Stimulated activated CD8-positive, alpha-beta memory T cell treated with anti-CD3 and anti-CD28 coated beads, Interleukin-7, amount 100 ng/mL, for 48 hours (primary cell): ENCODE data around the gene SEMA5A.

Source experiments
- DNase-seq, 2 donors: peaks; one replicate each; pipeline ENCODE4 v3.0.0-alpha.2; 2020; ENCODE audit warnings: low read depth in 1 of 2; ENCODE audit errors: extremely low read depth in 1 of 2

SEMA5A gene

GRCh38 chr5:9139344-9139743 lies 406.5 kb downstream of the SEMA5A start:
- DNase-seq, result no peak

- no peak for DNase-seq
Observed at GRCh38 chr5:9128136-9128535, 417.7 kb downstream of the SEMA5A start.

DNA sequence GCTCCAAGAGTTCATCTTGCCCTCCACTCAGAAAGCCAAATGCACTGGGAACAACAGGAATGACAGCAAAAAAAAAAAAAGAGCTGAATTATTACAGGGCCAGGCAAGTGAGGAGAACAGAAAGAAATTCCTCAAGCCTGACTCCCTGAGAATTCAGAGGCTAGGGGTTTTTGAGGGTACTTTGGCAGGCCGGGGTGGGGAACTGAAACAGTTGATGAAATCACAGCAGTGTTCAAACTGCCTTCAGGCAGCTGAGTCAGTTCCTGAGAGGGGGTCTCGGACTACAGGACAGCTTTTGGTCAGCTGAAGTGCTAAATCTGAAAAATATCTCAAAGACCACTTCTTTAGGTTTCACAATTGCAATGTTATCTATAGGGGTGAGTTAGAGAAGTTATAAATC lies 419.4 kb downstream of the SEMA5A start:
- no peak for DNase-seq

DNA sequence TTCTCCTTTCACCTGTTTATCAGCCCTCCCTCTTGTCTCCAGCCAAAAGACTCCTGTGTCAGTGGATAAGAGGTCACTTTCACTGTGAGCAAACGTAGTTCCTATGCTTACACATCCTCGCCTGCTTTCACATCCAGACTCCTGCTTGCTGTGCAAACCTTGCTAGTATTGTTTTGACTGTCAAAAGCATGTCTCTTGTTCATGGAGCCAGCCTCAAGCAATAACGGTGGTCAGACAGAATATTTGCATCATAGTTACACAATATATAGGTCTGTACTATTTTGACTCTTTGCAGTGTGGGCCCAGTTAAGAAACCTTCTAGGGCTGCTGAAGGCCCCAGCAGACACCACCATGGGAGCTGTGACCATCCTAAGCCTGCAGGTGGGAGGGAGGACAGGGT lies 420.0 kb downstream of the SEMA5A start:
- no peak for DNase-seq

GRCh38 chr5:9124838-9125237 lies 421.0 kb downstream of the SEMA5A start:
- no peak for DNase-seq

DNA sequence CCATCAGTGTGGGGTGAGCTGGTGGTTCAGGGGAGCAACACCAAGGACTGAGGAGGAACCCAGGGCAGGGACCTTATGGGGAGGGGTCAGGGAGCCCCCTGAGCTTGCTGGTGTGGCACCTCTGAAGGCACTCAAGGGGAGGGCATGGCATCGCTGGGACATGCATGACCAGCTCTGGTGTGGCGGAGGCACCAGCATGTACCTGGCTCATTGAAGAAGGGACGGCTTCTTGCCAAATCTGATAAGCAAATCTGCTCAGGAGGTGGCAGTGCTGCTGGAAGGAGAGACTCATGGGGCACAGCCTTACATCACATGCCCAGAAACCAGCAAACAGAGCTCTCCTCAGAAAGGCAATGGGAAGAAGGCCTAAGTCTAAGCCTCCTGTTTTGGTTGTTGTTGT lies 421.8 kb downstream of the SEMA5A start:
- DNase-seq, result no peak

- no peak for DNase-seq
Observed at GRCh38 chr5:9122528-9122927, 423.3 kb downstream of the SEMA5A start.

DNA sequence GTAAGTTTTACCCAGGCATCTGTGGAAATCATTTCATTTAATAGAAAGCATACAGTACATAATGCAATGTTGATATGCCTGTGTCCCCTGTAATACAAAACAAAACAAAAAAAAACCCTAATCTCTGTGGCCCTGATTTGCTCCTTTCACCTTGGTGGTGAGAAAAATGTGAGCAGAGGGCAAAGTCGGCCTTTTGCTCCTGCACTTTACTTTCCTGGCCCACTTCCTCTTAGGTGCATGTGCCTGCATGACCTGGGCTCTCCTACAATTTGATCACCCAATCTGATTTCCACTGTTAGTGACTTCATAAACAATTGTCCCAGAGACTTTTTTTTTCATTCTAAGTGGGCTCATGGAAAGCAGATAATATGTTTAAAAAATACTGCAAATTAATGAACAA lies 424.3 kb downstream of the SEMA5A start:
- DNase-seq, result no peak

DNA sequence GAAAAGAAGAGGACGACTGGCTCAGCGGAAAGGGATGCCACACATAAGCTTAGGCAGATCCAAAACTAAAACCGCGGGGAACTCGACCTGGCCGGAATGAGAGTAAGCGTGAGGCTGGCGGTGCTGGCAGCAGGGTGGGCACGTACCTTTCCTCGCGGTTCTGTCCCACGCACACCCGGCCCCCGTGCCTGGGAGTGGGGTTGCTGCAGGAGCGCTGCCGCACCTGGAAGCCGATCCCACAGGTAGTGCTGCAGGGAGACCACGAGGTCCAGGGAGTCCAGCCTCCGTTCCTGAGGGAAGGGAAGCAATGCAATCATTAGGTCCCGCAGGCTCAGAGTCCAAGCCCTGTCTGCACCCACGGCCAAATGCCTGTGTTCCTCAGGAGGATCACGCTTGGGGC lies 427.0 kb downstream of the SEMA5A start:
- no peak for DNase-seq

DNA sequence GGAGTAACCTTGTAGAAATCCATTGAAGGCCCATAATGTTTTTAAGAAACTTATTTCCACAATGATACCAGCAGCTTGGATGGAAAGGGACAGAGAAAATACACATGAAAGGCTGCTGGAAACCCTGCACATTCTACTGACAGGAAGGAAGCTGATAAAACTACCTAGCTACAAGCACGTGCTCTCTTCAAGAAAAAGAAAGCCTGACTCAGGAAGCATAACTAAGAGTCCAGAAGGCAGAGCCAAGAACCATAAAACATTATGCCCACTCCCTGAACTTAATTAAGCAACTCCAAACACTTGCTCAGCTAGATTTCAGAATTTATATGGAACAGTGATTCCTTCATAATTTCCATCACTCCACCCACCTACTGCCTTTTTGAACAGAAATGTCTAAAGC lies 430.8 kb downstream of the SEMA5A start:
- DNase-seq, result no peak

GRCh38 chr5:9112520-9113291 lies 433.2 kb downstream of the SEMA5A start:
- no peak for DNase-seq

- DNase-seq, result no peak
Observed at GRCh38 chr5:9108162-9108561, 437.7 kb downstream of the SEMA5A start.

- no peak for DNase-seq
Observed at GRCh38 chr5:9105851-9106250, 440.0 kb downstream of the SEMA5A start.

DNA sequence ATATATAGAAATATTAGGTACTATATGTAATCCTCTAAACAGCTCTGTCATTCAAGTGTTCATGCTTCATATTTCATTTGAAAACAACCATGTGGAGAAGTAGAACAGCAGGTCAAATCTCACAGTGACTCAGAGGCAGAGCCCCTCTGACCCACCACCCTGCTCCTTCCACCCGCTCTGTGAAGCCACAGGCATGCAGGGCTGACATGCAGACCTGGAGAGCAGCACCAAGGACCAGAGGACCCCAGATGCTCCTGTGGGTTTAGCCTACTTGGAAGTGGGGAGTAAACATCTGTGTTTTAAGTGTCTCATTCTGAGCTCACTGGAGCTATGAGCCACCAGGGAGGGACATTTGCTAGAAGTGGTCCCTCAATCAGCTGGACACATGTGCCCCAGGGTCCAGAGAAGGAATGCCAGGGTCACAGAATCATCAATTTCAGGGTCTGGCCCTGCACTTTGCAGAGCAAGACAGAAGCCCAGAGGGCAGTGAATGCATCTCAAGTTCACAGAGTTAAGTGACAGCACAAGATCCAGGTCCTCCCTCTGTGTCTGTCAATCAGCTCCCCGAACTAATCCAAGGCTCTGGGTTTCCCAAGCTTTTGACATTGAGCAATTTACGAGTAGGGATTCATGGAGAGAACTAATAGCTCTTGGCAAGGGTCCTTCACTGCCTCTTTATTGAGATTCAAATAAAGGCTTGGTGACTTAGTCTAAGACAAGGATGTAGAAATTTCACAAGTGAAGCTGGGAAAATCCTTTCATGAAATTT lies 441.1 kb downstream of the SEMA5A start:
- DNase-seq, result no peak

DNA sequence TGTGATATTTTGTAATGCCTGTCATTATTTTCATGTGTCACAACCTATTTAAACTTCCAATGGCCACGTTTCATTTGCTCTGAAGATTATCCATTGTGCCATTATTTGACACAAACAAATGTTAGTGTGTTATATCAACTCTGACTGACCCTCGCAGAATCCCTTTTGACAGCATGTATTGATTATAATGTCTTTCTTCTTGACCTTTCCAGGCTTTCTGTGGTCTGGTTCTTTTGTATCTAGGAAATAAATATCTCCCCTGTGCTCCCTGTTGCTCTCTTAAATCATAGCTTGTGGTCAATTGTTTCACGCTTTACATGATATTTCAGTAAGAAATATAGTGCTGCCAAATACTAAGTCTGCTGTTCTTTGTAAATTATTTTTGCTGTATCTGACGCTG lies 442.6 kb downstream of the SEMA5A start:
- DNase-seq, result no peak

DNA sequence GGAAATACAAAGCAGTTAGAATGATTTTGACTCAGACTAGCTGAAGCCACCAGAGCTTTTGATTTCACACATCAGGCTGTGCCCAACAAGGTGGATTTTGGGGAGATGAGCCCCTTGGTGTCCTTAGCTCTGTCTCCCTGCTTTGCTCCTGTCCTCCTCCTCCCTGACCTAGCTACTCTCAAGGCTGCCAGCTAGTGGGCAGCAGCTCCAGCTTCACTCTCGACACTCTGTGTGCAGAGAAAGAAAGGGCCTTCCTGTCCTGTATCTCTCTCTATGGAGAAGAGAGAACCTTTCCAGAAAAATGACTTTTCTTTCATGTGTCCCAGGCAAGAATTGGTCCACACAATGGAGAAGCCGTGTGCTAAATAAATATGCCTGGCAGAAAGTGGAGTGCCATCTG lies 446.2 kb downstream of the SEMA5A start:
- no peak for DNase-seq

DNA sequence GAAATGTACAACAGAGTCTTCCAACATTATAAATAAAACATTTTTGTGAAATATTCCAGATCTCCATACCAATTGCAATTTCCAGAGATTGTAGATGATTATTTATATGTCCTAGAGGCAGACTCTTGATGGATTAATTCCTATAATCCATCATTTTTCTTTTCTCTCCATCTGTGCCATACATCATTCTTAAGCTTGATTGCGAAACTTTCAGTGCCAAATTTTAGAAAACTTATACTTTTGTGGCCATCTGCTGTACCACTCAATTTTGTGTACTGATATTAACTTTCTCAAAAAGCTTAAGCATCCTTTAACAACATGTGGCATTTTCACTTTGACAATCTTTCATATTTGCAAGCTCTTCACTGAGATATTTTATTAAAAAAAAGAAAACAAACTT lies 446.9 kb downstream of the SEMA5A start:
- no peak for DNase-seq

DNA sequence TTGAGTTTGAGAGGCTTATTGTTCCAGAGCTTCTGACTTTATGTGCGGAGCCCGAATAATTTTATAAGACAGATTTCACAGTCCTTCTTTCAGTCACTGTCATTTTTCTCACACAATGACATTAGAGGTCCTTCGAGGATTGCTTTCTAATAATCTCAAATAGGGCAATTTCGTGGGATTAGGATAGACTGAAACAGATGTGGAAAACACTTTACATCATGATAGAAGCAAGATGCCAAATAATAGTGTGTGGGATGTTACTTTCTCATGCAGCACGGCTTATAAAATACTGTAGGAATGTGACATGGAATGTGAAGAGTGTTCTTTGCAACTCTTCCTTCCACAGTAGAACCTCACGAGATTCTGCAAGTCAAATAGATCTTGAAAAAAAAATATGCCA lies 451.3 kb downstream of the SEMA5A start:
- DNase-seq, result no peak

DNA sequence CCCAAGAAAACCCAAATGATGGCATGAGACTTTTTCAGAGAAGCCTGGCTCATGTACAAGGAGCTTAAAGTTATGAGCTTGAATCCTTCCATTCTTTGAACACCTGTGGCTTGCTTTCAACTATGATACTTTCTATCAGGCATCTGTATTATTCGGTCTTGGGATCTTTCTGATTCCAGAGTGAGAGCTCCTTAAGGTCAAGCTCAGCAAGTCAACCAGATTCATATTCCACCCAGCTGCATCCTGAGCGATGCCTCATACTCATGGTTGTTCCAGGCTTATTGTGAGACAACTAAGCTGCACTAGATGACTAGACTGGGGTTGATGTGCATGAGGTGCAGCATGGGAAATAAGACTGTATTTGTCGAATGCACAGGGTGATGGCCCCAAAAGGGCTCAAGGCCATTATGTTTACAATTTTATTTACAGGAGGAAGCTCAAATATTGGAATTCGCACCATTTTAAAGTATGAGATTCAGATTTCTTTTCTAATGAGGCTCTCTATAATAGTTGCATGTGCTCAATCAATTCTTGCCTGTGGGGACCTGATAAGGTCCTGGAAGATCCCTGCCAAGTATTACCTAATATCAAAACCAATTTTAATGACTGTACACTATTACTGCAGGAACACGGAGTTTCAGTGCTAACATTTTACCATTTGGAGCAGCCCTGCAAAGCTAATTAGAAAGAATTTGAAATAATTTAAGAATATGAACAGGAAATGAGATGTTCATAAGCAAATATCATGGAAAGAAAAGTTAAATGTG lies 453.8 kb downstream of the SEMA5A start:
- no peak for DNase-seq

- no peak for DNase-seq
Observed at GRCh38 chr5:9090381-9091026, 455.4 kb downstream of the SEMA5A start.

- no peak for DNase-seq
Observed at GRCh38 chr5:9089893-9090292, 456.0 kb downstream of the SEMA5A start.
